ENCODE data around the gene RBCK1. TPM values are rescaled to one million over a fixed set of nuclear protein-coding genes. Genes with fewer than 3 reads are reported as not detected.

Gene RBCK1
- total RNA-seq, 1 donor from 2014 or later, result 119 TPM

DNA sequence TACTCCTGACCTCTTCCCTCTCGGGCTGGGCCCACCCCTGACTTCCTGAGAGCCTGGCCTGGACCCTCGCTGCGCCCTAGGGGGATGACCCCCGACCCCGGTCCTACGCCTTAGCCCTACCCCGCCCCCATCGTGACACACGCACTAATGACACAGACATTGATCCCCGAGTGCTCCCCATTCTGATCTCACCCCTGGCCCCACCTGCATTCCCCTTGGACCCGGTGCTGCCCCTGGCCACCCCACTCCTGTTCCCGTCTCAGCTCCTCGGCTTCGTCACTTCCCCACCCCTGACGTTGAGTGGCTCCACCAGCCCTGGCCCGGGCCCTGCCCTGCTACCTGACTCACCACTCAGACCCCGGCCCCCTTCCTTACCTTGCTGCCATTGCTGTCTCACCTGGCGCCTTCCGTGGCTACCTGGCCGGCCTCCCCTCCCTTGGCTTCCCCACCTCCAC is 12.1 kb downstream of the RBCK1 start:
- DNase-seq (ENCODE audit: extremely low spot score, unreplicated experiment), result no peak
- Mint-ChIP-seq H3K27ac (ENCODE audit: unreplicated experiment) (no peak overlapping the region), H3K36me3 (ENCODE audit: unreplicated experiment) (peaks cover 40% of the 10 kb centered on the region), H3K27me3 (ENCODE audit: unreplicated experiment) (no peaks in the 10 kb centered on the region), H3K4me1 (ENCODE audit: unreplicated experiment) (no peaks in the 10 kb centered on the region), H3K9me3 (ENCODE audit: unreplicated experiment) (no peaks in the 10 kb centered on the region), H3K4me3 (ENCODE audit: unreplicated experiment) (no peak overlapping the region)
- TF ChIP-seq, protein P1, sequence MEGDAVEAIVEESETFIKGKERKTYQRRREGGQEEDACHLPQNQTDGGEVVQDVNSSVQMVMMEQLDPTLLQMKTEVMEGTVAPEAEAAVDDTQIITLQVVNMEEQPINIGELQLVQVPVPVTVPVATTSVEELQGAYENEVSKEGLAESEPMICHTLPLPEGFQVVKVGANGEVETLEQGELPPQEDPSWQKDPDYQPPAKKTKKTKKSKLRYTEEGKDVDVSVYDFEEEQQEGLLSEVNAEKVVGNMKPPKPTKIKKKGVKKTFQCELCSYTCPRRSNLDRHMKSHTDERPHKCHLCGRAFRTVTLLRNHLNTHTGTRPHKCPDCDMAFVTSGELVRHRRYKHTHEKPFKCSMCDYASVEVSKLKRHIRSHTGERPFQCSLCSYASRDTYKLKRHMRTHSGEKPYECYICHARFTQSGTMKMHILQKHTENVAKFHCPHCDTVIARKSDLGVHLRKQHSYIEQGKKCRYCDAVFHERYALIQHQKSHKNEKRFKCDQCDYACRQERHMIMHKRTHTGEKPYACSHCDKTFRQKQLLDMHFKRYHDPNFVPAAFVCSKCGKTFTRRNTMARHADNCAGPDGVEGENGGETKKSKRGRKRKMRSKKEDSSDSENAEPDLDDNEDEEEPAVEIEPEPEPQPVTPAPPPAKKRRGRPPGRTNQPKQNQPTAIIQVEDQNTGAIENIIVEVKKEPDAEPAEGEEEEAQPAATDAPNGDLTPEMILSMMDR (IDR thresholded peaks at IDR 0.05), result no peak

DNA sequence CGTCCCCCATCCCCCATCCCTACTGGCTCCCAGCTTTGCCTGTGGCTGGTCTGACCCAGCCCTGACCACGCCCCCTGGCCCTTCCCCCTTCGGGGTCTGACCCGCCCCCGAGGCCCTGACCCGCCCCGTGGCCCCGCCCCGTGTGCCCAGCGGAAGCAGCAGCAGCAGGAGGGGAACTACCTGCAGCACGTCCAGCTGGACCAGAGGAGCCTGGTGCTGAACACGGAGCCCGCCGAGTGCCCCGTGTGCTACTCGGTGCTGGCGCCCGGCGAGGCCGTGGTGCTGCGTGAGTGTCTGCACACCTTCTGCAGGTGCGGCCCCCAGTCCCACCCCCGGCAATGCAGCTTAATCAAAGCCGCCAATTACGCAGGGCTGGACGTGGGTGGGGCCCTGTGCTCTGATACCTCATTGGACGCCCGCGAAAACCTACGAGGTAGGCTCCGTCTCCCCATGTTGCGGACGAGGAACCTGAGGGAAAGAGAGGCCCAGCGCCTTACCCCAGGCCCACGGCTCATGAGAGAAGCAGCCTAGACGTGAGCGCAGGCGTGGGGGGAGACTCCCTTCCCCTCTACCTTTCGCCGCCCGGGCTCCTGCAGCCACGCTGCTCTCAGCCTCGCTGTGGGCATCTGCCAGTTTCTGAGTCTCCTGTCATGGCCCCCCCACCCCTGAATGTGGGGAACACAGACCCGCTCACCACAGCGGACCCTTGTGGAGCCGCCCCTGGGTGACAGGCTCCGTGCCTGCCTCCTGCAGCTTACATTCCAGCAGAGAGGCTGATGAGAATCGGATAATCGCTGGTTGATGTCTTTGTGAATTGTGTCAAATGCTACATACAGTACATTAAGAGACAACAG is 12.8 kb downstream of the RBCK1 start:
- DNase-seq (ENCODE audit: extremely low spot score, unreplicated experiment), result no peak
- TF ChIP-seq, protein P1 (IDR thresholded peaks at IDR 0.05), result no peak
- Mint-ChIP-seq H3K4me3 (ENCODE audit: unreplicated experiment) (no peak overlapping the region), H3K36me3 (ENCODE audit: unreplicated experiment) (peaks cover 37% of the 10 kb centered on the region), H3K4me1 (ENCODE audit: unreplicated experiment) (no peaks in the 10 kb centered on the region), H3K27me3 (ENCODE audit: unreplicated experiment) (no peaks in the 10 kb centered on the region), H3K27ac (ENCODE audit: unreplicated experiment) (no peak overlapping the region), H3K9me3 (ENCODE audit: unreplicated experiment) (no peaks in the 10 kb centered on the region)

DNA sequence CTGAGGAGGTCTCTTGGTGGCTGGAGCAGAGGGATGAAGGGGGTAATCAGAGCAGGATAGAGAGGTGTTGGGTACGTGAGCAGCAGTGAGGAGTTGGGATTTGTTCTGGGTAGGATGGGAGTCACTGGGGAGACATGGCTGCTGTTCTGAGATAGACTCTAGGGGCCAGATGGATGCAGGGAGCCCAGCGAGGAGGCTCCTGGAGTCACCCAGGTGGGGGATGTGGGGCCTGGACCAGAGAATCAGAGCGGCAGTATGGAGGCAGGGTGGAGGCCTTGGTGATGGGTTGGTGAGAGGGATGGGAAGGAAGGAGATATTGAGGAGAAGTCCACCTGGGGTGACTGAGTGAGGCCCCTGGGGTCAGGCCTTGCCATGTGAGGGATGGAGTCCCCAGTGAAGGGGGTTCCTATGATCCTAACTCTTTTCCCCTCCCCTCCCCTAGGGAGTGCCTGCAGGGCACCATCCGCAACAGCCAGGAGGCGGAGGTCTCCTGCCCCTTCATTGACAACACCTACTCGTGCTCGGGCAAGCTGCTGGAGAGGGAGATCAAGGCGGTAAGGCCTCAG is 13.7 kb downstream of the RBCK1 start:
- no peaks in the 10 kb centered on the region for H3K27me3 Mint-ChIP-seq (ENCODE audit: unreplicated experiment)
- no peaks in the 10 kb centered on the region for H3K4me1 Mint-ChIP-seq (ENCODE audit: unreplicated experiment)
- H3K4me3 Mint-ChIP-seq (ENCODE audit: unreplicated experiment), result no peak overlapping the region
- TF ChIP-seq, protein P1 (IDR thresholded peaks at IDR 0.05), result no peak
- no peak for DNase-seq (ENCODE audit: extremely low spot score, unreplicated experiment)
- no peaks in the 10 kb centered on the region for H3K9me3 Mint-ChIP-seq (ENCODE audit: unreplicated experiment)
- no peak overlapping the region for H3K27ac Mint-ChIP-seq (ENCODE audit: unreplicated experiment)
- H3K36me3 Mint-ChIP-seq (ENCODE audit: unreplicated experiment), result peaks cover 38% of the 10 kb centered on the region

DNA sequence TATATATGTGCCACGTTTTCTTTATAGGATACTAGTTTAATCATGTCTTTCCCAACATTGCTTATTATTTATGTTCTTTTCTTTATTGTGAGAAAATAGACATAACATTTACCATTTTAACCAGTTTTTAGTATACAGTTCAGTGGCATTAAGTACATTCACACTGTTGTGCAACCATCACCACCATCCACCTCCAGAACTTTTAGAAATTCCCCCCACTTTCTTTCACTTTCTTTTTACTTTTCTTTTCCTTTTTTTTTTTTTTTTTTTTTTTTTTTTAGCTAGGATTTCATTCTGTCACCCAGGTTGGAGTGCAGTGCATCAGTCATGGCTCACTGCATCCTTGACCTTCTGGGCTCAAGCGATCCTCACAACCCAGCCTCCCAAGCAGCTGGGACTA is 18.5 kb downstream of the RBCK1 start:
- Mint-ChIP-seq H3K36me3 (ENCODE audit: unreplicated experiment) (peaks cover 29% of the 10 kb centered on the region), H3K4me1 (ENCODE audit: unreplicated experiment) (no peaks in the 10 kb centered on the region), H3K27me3 (ENCODE audit: unreplicated experiment) (no peaks in the 10 kb centered on the region), H3K9me3 (ENCODE audit: unreplicated experiment) (no peaks in the 10 kb centered on the region), H3K27ac (ENCODE audit: unreplicated experiment) (no peak overlapping the region), H3K4me3 (ENCODE audit: unreplicated experiment) (no peak overlapping the region)
- TF ChIP-seq, protein P1 (IDR thresholded peaks at IDR 0.05), result no peak
- DNase-seq (ENCODE audit: extremely low spot score, unreplicated experiment), result no peak

DNA sequence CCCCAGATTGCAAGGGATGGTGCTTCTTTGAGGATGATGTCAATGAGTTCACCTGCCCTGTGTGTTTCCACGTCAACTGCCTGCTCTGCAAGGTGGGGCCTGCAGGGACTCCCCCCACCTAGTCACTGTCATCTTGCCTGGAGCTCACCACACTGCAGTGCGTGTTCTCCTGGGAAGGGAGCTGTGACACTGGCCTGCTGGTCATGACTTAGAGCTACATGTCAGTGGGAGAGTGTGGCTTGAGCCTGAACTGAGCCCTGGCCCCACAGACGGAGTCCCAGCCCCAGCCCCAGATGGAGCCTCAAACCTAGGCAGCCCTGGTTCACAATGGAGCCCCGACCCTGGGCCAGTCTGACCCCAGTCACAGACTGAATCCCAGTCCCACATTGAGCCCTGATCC is 19.3 kb downstream of the RBCK1 start:
- Mint-ChIP-seq H3K27ac (ENCODE audit: unreplicated experiment) (no peak overlapping the region), H3K36me3 (ENCODE audit: unreplicated experiment) (peaks cover 22% of the 10 kb centered on the region), H3K4me3 (ENCODE audit: unreplicated experiment) (no peak overlapping the region), H3K4me1 (ENCODE audit: unreplicated experiment) (no peaks in the 10 kb centered on the region), H3K27me3 (ENCODE audit: unreplicated experiment) (no peaks in the 10 kb centered on the region), H3K9me3 (ENCODE audit: unreplicated experiment) (no peaks in the 10 kb centered on the region)
- TF ChIP-seq, protein P1 (IDR thresholded peaks at IDR 0.05), result no peak
- no peak for DNase-seq (ENCODE audit: extremely low spot score, unreplicated experiment)

Measured in osteocyte (in vitro differentiated cells).